ENCODE measurements around the gene LRIG3.

The LRIG3 gene

GRCh38 chr12:58901664-58902063, 18.6 kb downstream of the LRIG3 start:
- DNase-seq (ENCODE audit: low read depth in 2 of 2), result no peak

GRCh38 chr12:58897969-58898368, 22.3 kb downstream of the LRIG3 start:
- no peak for DNase-seq (ENCODE audit: low read depth in 2 of 2)

GRCh38 chr12:58896278-58896677, 24.0 kb downstream of the LRIG3 start:
- DNase-seq (ENCODE audit: low read depth in 2 of 2), result no peak

GRCh38 chr12:58895053-58895452, 25.3 kb downstream of the LRIG3 start:
- no peak for DNase-seq (ENCODE audit: low read depth in 2 of 2)

- no peak for DNase-seq (ENCODE audit: low read depth in 2 of 2)
These were observed 26.3 kb downstream of the LRIG3 start for GRCh38 chr12:58894040-58894439.

- no peak for DNase-seq (ENCODE audit: low read depth in 2 of 2)
These were observed 26.8 kb downstream of the LRIG3 start for GRCh38 chr12:58893495-58893894.

GRCh38 chr12:58889557-58889956, 30.7 kb downstream of the LRIG3 start:
- no peak for DNase-seq (ENCODE audit: low read depth in 2 of 2)

- DNase-seq (ENCODE audit: low read depth in 2 of 2), result no peak
These were observed 32.0 kb downstream of the LRIG3 start for GRCh38 chr12:58888131-58888783.

GRCh38 chr12:58887068-58887467, 33.2 kb downstream of the LRIG3 start:
- DNase-seq (ENCODE audit: low read depth in 2 of 2), result no peak

GRCh38 chr12:58886474-58886873, 33.8 kb downstream of the LRIG3 start:
- no peak for DNase-seq (ENCODE audit: low read depth in 2 of 2)

GRCh38 chr12:58884916-58885315, 35.4 kb downstream of the LRIG3 start:
- DNase-seq (ENCODE audit: low read depth in 2 of 2), result no peak

- no peak for DNase-seq (ENCODE audit: low read depth in 2 of 2)
These were observed 36.5 kb downstream of the LRIG3 start for GRCh38 chr12:58883576-58884334.

- DNase-seq (ENCODE audit: low read depth in 2 of 2), result no peak
These were observed 37.5 kb downstream of the LRIG3 start for GRCh38 chr12:58882826-58883225.

GRCh38 chr12:58881816-58882215, 38.5 kb downstream of the LRIG3 start:
- no peak for DNase-seq (ENCODE audit: low read depth in 2 of 2)

GRCh38 chr12:58880639-58881038, 39.7 kb downstream of the LRIG3 start:
- DNase-seq (ENCODE audit: low read depth in 2 of 2), result no peak

- no peak for DNase-seq (ENCODE audit: low read depth in 2 of 2)
These were observed 43.0 kb downstream of the LRIG3 start for GRCh38 chr12:58877243-58877743.

GRCh38 chr12:58873496-58873895, 46.8 kb downstream of the LRIG3 start:
- DNase-seq (ENCODE audit: low read depth in 2 of 2), result no peak

- DNase-seq (ENCODE audit: low read depth in 2 of 2), result no peak
These were observed 48.7 kb downstream of the LRIG3 start for GRCh38 chr12:58871556-58871955.

GRCh38 chr12:58870595-58870994, 49.7 kb downstream of the LRIG3 start:
- DNase-seq (ENCODE audit: low read depth in 2 of 2), result no peak

- no peak for DNase-seq (ENCODE audit: low read depth in 2 of 2)
These were observed 59.5 kb downstream of the LRIG3 start for GRCh38 chr12:58860788-58861240.

GRCh38 chr12:58860056-58860787, 60.1 kb downstream of the LRIG3 start:
- no peak for DNase-seq (ENCODE audit: low read depth in 2 of 2)

GRCh38 chr12:58858030-58858429, 62.3 kb downstream of the LRIG3 start:
- no peak for DNase-seq (ENCODE audit: low read depth in 2 of 2)
